ENCODE results near the gene SNTA1.

GRCh38 chr20:33470457-33470856 is 26.9 kb upstream of the SNTA1 start:
- no peak for TF ChIP-seq CTCF (IDR thresholded peaks at IDR 0.05 in 4 of 5, conservative IDR thresholded peaks at IDR 0.05 in 1 of 5)
- TF ChIP-seq POLR2A (IDR thresholded peaks at IDR 0.05): no peak
